Ishikawa (cell line): ENCODE measurements around the gene MAMLD1.

Source experiments
- CEBPB ChIP-seq: IDR thresholded peaks from 2 replicates; pipeline ENCODE4 v1.6.1; 2012
- CREB1 ChIP-seq: IDR thresholded peaks from 2 replicates; pipeline ENCODE4 v1.6.1; 2012; ENCODE audit warnings: low read depth
- EGR1 ChIP-seq: IDR thresholded peaks from 2 replicates; pipeline ENCODE4 v1.6.1; 2012
- EP300 ChIP-seq: IDR thresholded peaks from 2 replicates; pipeline ENCODE4 v1.6.1; 2012; ENCODE audit warnings: borderline replicate concordance
- FOXM1 ChIP-seq: IDR thresholded peaks from 2 replicates; pipeline ENCODE4 v1.6.1; 2012; ENCODE audit warnings: low read depth, borderline replicate concordance
- NFIC ChIP-seq: IDR thresholded peaks from 2 replicates; pipeline ENCODE4 v1.6.1; 2012
- RAD21 ChIP-seq: IDR thresholded peaks from 2 replicates; pipeline ENCODE4 v1.6.1; 2012; ENCODE audit warnings: low read depth
- TAF1 ChIP-seq: IDR thresholded peaks from 2 replicates; pipeline ENCODE4 v1.6.1; 2012; ENCODE audit warnings: low read depth, mild to moderate bottlenecking
- TCF12 ChIP-seq: IDR thresholded peaks from 2 replicates; pipeline ENCODE4 v1.6.1; 2012; ENCODE audit warnings: low read depth
- TEAD4 ChIP-seq: IDR thresholded peaks from 2 replicates; pipeline ENCODE4 v1.6.1; 2012
- YY1 ChIP-seq: IDR thresholded peaks from 2 replicates; pipeline ENCODE4 v1.6.1; 2012; ENCODE audit warnings: low read depth
- ZBTB7A ChIP-seq: IDR thresholded peaks from 2 replicates; pipeline ENCODE4 v1.6.1; 2012; ENCODE audit warnings: low read depth
- TF ChIP-seq, protein P1 (sequence below): IDR thresholded peaks from 2 replicates; pipeline ENCODE4 v1.6.1; 2012
- TF ChIP-seq, protein P2 (sequence below): IDR thresholded peaks from 2 replicates; pipeline ENCODE4 v1.6.1; 2012
- TF ChIP-seq, protein P3 (sequence below): IDR thresholded peaks from 2 replicates; pipeline ENCODE4 v1.6.1; 2012; ENCODE audit warnings: low read depth, mild to moderate bottlenecking

Gene MAMLD1

DNA sequence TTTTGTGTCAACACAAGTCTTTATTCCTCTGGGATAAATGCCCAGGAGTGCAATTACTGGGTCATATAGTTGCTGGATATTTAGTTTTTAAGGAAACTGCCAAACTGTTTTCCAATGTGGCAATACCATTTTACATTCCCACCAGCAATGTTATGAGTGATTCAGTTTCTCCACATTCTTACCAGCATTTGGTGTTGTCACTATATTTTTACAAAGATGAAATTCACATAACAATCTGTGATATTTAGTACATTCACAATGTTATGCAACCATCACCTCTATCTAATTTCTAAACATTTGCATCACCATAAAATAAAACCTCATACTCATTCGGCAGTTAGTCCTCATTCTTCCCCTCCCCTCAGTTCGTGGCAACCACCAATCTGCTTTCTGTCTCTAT lies 75.0 kb downstream of the MAMLD1 start:
- TF ChIP-seq EP300 (no peak), CEBPB (no peak), RAD21 (no peak), YY1 (no peak), CREB1 (no peak), TEAD4 (no peak), ZBTB7A (no peak), TCF12 (no peak), NFIC (no peak), TAF1 (no peak)
- TF ChIP-seq, protein P1, sequence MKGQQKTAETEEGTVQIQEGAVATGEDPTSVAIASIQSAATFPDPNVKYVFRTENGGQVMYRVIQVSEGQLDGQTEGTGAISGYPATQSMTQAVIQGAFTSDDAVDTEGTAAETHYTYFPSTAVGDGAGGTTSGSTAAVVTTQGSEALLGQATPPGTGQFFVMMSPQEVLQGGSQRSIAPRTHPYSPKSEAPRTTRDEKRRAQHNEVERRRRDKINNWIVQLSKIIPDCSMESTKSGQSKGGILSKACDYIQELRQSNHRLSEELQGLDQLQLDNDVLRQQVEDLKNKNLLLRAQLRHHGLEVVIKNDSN = no peak
- TF ChIP-seq, protein P2, sequence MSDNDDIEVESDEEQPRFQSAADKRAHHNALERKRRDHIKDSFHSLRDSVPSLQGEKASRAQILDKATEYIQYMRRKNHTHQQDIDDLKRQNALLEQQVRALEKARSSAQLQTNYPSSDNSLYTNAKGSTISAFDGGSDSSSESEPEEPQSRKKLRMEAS = no peak

DNA sequence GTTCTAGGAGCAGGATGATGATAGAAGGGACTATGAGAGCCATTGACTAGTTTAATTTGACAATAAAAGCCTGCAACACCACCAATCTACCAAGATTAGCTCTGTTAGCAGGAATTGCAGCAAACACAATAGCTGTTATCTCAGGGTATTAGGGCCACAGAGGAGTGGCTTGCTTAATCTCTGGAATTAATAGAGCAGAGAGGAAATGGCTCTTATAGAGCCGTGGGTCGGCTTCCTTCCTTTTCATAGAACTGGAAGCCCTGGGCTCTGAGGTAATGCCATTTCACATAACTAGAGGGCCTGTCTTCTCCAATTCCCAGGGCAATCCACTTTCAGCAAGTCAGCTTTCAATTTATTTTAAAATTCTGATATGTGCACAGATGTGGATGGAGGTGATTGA lies 83.0 kb downstream of the MAMLD1 start:
- TF ChIP-seq, protein P2 = no peak
- TF ChIP-seq TEAD4 = no peak
- TF ChIP-seq CEBPB = no peak
- TF ChIP-seq, protein P3, sequence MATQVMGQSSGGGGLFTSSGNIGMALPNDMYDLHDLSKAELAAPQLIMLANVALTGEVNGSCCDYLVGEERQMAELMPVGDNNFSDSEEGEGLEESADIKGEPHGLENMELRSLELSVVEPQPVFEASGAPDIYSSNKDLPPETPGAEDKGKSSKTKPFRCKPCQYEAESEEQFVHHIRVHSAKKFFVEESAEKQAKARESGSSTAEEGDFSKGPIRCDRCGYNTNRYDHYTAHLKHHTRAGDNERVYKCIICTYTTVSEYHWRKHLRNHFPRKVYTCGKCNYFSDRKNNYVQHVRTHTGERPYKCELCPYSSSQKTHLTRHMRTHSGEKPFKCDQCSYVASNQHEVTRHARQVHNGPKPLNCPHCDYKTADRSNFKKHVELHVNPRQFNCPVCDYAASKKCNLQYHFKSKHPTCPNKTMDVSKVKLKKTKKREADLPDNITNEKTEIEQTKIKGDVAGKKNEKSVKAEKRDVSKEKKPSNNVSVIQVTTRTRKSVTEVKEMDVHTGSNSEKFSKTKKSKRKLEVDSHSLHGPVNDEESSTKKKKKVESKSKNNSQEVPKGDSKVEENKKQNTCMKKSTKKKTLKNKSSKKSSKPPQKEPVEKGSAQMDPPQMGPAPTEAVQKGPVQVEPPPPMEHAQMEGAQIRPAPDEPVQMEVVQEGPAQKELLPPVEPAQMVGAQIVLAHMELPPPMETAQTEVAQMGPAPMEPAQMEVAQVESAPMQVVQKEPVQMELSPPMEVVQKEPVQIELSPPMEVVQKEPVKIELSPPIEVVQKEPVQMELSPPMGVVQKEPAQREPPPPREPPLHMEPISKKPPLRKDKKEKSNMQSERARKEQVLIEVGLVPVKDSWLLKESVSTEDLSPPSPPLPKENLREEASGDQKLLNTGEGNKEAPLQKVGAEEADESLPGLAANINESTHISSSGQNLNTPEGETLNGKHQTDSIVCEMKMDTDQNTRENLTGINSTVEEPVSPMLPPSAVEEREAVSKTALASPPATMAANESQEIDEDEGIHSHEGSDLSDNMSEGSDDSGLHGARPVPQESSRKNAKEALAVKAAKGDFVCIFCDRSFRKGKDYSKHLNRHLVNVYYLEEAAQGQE = no peak
- TF ChIP-seq TAF1 = no peak
- no peak for TF ChIP-seq EGR1
- no peak for TF ChIP-seq RAD21
- TF ChIP-seq ZBTB7A = no peak
- TF ChIP-seq EP300 = no peak
- TF ChIP-seq FOXM1 = no peak
- TF ChIP-seq TCF12 = no peak
- no peak for TF ChIP-seq CREB1
- no peak for TF ChIP-seq NFIC
- TF ChIP-seq YY1 = no peak
- TF ChIP-seq, protein P1 = no peak

DNA sequence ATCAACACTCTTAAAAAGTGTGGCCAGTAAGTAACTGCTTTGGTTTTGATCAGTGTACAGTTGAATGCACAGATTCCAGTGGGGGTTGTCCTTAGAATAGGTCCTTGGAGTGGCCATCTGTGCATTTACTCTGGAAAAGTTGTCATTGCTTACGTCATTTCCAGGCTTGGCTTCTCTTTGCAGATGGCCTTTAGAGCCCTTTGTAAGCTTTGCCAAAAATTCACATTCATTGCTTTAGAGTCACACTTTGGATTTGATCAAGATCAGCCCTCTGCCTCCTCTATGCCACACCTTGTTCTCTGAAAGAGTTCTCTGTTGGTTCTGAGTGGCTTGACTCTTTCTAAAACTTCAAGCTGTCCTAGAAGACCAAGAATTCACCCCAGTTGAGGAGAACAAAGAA lies 83.9 kb downstream of the MAMLD1 start:
- TF ChIP-seq NFIC (no peak), RAD21 (no peak), TAF1 (no peak), CEBPB (no peak), ZBTB7A (no peak)
- TF ChIP-seq, protein P1 = no peak
- TF ChIP-seq, protein P2 = no peak

DNA sequence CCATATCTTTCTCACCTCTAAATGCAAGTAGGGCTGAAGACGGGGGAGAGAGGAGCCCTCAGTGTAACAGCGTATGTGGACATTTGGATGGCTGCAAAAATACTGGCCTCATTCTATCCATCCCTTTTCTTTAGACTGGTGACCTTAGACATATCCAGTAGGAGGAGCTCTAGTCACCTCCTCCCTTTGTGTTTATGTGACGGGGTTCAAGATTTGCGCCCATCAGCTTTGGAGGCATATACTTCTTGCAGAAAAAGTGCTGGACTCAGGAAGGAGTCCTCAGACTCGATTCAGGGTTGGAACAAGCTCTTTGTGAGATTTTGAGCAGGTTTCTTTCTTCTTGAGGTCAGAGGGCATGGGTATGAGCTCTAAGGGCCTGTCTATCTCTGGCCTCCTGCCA lies 86.2 kb downstream of the MAMLD1 start:
- TF ChIP-seq RAD21 (0 out of 2 replicates have a peak, but pooled peaks have one; percentile 29), YY1 (no peak), FOXM1 (no peak)
- TF ChIP-seq, protein P1 = no peak
- TF ChIP-seq, protein P3 = no peak
- TF ChIP-seq, protein P2 = no peak

DNA sequence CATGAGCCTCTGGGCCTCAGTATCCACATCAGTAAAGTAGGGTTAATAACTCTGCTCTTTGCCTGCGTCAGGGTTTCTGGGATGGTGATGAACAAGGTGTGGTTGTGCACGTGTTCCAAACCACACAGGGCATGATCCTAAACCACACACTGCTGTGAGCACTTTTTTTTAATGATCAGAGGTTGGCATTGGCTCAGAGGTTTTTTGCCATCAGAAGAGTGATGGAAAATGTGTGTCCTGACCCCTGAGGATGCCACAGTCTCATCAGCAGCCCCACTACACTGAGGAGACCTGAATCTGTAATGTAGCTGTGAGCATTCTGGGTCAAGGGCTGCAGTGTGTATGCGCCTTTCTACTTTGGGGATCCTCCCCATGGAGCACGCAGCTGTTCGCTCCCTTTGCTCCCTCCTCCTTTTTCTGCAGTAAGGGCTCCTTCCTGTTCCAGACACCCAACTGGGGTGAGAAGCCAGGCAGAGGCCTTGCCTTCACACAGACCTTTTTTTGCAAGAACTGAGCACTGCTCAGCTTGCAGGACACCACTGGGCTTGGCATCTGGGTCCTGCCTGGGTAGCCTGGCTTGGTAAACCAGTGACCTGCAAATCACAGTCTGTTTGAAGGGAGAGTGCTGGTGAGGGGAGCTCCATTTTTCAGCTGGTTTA lies 87.5 kb downstream of the MAMLD1 start:
- TF ChIP-seq CREB1 = no peak
- TF ChIP-seq CEBPB = no peak
- no peak for TF ChIP-seq ZBTB7A
- no peak for TF ChIP-seq TAF1
- TF ChIP-seq, protein P3 = no peak
- no peak for TF ChIP-seq TEAD4
- TF ChIP-seq, protein P1 = no peak
